ENCODE measurements around the gene FSD1L.

The FSD1L gene

DNA sequence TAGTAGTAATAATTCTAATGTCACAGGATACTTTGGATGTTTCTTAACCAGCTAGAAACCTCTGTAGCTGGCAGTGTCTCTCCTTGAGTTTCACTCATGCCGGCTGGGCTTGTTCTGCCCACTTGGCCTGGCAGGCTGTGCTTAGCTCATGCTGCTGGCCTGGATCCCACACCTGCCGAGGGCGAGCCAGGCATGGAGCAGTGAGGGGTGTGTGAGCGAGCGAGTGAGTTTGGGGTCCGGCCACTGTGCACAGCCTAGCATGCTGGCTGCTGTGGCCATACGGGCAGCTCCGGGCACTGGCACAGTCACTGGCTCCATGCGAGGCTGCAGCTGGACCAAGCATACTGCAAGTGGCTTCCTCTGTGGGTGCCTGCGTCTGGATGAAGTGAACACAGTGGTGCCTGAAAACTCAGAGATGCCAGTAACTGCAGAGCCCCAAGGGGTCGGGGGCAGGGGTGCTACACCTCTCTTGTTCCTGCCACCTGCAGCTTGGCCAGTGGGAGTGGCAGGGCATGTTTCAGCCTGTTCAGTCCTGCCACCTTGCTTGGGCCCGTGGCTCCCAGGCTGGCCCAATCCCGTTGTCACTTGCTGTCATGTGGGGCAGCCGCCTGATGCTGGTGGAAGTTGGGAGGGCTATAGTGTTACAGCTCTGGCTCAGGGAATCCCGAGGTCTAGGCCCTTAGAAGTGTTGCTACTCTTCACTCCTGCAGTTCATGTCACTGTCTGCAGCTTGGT lies 9.9 kb downstream of the FSD1L start:
- no peak overlapping the region for H2BK15ac ChIP-seq (replicated peaks; ENCODE audit: low read depth)
- H3K18ac ChIP-seq (ENCODE audit: low read length) = no peak overlapping the region
- no peak overlapping the region for H2AK5ac ChIP-seq (ENCODE audit: low read length)
- H3K56ac ChIP-seq (ENCODE audit: low read length) = no peak overlapping the region
- H4K8ac ChIP-seq (ENCODE audit: low read depth, low read length) = no peak overlapping the region
- no peak overlapping the region for H3K4ac ChIP-seq (ENCODE audit: low read depth, low read length)
- H3K4me3 ChIP-seq (ENCODE audit: low read length) = no peak overlapping the region
- H3K9ac ChIP-seq (ENCODE audit: low read length) = no peak overlapping the region
- H3K23ac ChIP-seq (ENCODE audit: low read length) = no peak overlapping the region
- no peak overlapping the region for H4K5ac ChIP-seq (ENCODE audit: low read length)
- no peaks in the 10 kb centered on the region for H3K36me3 ChIP-seq (ENCODE audit: control insufficient read depth, insufficient read depth, low read length)
- WGBS (ENCODE audit: extremely low coverage, insufficient coverage, low lambda C conversion rate) = no CpG with 5 or more reads among the region's 15 CpGs
- no peaks in the 10 kb centered on the region for H3K27me3 ChIP-seq (ENCODE audit: insufficient read depth, low read length, poor library complexity)
- peaks cover 18% of the 10 kb centered on the region for H3K79me1 ChIP-seq (ENCODE audit: low read length)
- no peaks in the 10 kb centered on the region for H3K4me1 ChIP-seq (ENCODE audit: control insufficient read depth, low read depth, low read length)
- H3K4me2 ChIP-seq (ENCODE audit: low read length) = no peak overlapping the region
- H3K79me2 ChIP-seq (ENCODE audit: control insufficient read depth, insufficient read depth, low read length) = peaks cover 24% of the 10 kb centered on the region
- peak overlapping the region; percentile 18 for H3K27ac ChIP-seq (ENCODE audit: low read depth, low read length)
- no peak for DNase-seq
- no peak overlapping the region for H2BK120ac ChIP-seq (ENCODE audit: low read depth, low read length)
- H2BK5ac ChIP-seq (ENCODE audit: low read length) = no peak overlapping the region

DNA sequence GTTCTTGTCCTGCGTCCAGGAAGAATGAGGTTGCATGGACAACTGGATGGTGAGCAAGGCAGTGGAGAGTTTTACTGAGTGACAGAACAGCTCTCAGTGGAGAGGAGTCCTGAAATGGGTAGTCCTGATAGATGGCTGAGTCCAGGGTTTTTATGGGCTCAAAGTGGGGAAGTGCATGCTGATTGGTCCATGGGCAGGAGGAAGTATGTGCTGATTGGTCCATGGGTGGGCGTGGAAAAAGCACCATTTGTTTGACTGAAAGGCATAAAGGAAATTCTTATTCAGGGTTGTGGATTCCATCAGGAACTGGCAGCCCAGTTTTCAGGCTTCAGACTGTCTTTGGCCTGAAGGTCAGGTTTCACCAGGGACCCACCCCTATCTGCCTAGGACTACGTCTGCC lies 10.6 kb downstream of the FSD1L start:
- no peak overlapping the region for H4K8ac ChIP-seq (ENCODE audit: low read depth, low read length)
- no peak overlapping the region for H3K18ac ChIP-seq (ENCODE audit: low read length)
- H2BK120ac ChIP-seq (ENCODE audit: low read depth, low read length) = no peak overlapping the region
- H3K27me3 ChIP-seq (ENCODE audit: insufficient read depth, low read length, poor library complexity) = no peaks in the 10 kb centered on the region
- no peak overlapping the region for H2BK15ac ChIP-seq (replicated peaks; ENCODE audit: low read depth)
- no peak overlapping the region for H2AK5ac ChIP-seq (ENCODE audit: low read length)
- no peak overlapping the region for H3K4me2 ChIP-seq (ENCODE audit: low read length)
- peak; percentile 83 for DNase-seq
- peaks cover 20% of the 10 kb centered on the region for H3K79me2 ChIP-seq (ENCODE audit: control insufficient read depth, insufficient read depth, low read length)
- H3K4me3 ChIP-seq (ENCODE audit: low read length) = no peak overlapping the region
- no peak overlapping the region for H3K56ac ChIP-seq (ENCODE audit: low read length)
- no peak overlapping the region for H2BK5ac ChIP-seq (ENCODE audit: low read length)
- H3K4ac ChIP-seq (ENCODE audit: low read depth, low read length) = no peak overlapping the region
- H3K23ac ChIP-seq (ENCODE audit: low read length) = no peak overlapping the region
- H3K79me1 ChIP-seq (ENCODE audit: low read length) = peaks cover 16% of the 10 kb centered on the region
- H3K4me1 ChIP-seq (ENCODE audit: control insufficient read depth, low read depth, low read length) = no peaks in the 10 kb centered on the region
- H3K36me3 ChIP-seq (ENCODE audit: control insufficient read depth, insufficient read depth, low read length) = no peaks in the 10 kb centered on the region
- WGBS (ENCODE audit: extremely low coverage, insufficient coverage, low lambda C conversion rate) = no CpG with 5 or more reads among the region's 3 CpGs
- H4K5ac ChIP-seq (ENCODE audit: low read length) = no peak overlapping the region
- no peak overlapping the region for H3K9ac ChIP-seq (ENCODE audit: low read length)
- H3K27ac ChIP-seq (ENCODE audit: low read depth, low read length) = peak overlapping the region; percentile 18

DNA sequence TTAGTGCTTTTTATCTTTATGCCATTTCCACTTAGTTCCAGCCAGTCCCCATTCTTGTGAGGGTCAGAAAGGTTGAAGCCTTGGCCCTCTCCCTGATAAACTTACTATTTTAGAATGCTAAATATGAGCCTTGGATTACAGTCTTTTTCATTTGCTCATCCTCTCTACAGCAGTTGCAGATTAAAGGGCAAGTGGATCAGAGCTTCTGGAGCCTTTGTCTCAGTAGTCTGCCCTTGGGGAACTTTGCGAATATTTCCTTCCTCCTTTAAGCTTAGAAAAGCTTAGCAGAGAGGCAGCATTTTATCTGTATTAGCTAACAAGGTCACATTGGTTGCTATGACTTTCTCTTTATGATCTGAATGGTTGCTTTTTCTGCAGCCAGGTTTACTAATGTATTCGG lies 11.5 kb downstream of the FSD1L start:
- peak overlapping the region; percentile 26 for H3K27ac ChIP-seq (ENCODE audit: low read depth, low read length)
- H3K4me3 ChIP-seq (ENCODE audit: low read length) = no peak overlapping the region
- H2BK15ac ChIP-seq (replicated peaks; ENCODE audit: low read depth) = no peak overlapping the region
- no peak overlapping the region for H2AK5ac ChIP-seq (ENCODE audit: low read length)
- H4K5ac ChIP-seq (ENCODE audit: low read length) = no peak overlapping the region
- no peak overlapping the region for H3K9ac ChIP-seq (ENCODE audit: low read length)
- DNase-seq = no peak
- no peaks in the 10 kb centered on the region for H3K36me3 ChIP-seq (ENCODE audit: control insufficient read depth, insufficient read depth, low read length)
- H3K56ac ChIP-seq (ENCODE audit: low read length) = no peak overlapping the region
- peaks cover 20% of the 10 kb centered on the region for H3K79me2 ChIP-seq (ENCODE audit: control insufficient read depth, insufficient read depth, low read length)
- H3K23ac ChIP-seq (ENCODE audit: low read length) = no peak overlapping the region
- no peak overlapping the region for H3K18ac ChIP-seq (ENCODE audit: low read length)
- H4K8ac ChIP-seq (ENCODE audit: low read depth, low read length) = no peak overlapping the region
- H3K4ac ChIP-seq (ENCODE audit: low read depth, low read length) = no peak overlapping the region
- H3K4me2 ChIP-seq (ENCODE audit: low read length) = no peak overlapping the region
- no peaks in the 10 kb centered on the region for H3K27me3 ChIP-seq (ENCODE audit: insufficient read depth, low read length, poor library complexity)
- WGBS (ENCODE audit: extremely low coverage, insufficient coverage, low lambda C conversion rate) = no CpG with 5 or more reads among the region's 2 CpGs
- no peak overlapping the region for H2BK5ac ChIP-seq (ENCODE audit: low read length)
- H3K79me1 ChIP-seq (ENCODE audit: low read length) = peaks cover 16% of the 10 kb centered on the region
- no peaks in the 10 kb centered on the region for H3K4me1 ChIP-seq (ENCODE audit: control insufficient read depth, low read depth, low read length)
- H2BK120ac ChIP-seq (ENCODE audit: low read depth, low read length) = no peak overlapping the region

DNA sequence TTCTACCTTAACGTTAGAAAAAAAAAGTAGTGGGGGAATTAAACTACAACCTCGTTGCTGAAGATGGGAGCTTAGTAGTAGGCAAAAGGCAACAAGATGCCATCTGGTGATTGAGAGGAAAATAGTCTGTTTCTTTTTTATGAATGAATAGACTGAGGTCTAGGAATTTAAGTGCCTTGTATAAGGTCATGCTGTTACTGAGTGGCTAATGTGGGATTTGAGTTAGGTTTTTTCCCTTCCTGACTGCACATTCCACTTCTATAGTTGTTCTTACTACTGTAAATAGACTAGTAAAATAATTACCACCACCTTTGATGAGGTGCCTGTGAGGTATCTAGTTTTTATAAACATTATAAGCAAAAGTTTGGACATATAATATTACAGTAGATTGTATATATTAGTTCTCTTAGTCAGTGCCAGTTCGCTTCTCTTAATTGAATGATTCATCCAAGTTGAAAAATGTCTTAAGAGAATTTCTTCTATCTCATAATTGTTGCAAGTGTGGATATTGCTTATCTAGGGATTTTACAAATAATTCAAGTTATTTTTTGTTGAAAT lies 19.1 kb downstream of the FSD1L start:
- no peak overlapping the region for H3K4me2 ChIP-seq (ENCODE audit: low read length)
- H3K4ac ChIP-seq (ENCODE audit: low read depth, low read length) = no peak overlapping the region
- no peaks in the 10 kb centered on the region for H3K27me3 ChIP-seq (ENCODE audit: insufficient read depth, low read length, poor library complexity)
- H3K79me2 ChIP-seq (ENCODE audit: control insufficient read depth, insufficient read depth, low read length) = no peaks in the 10 kb centered on the region
- no peaks in the 10 kb centered on the region for H3K36me3 ChIP-seq (ENCODE audit: control insufficient read depth, insufficient read depth, low read length)
- H2BK120ac ChIP-seq (ENCODE audit: low read depth, low read length) = no peak overlapping the region
- H2AK5ac ChIP-seq (ENCODE audit: low read length) = no peak overlapping the region
- no peak overlapping the region for H4K8ac ChIP-seq (ENCODE audit: low read depth, low read length)
- H3K23ac ChIP-seq (ENCODE audit: low read length) = no peak overlapping the region
- WGBS (ENCODE audit: extremely low coverage, insufficient coverage, low lambda C conversion rate) = no CpG with 5 or more reads among the region's 3 CpGs
- peaks cover 2% of the 10 kb centered on the region for H3K79me1 ChIP-seq (ENCODE audit: low read length)
- no peak overlapping the region for H3K56ac ChIP-seq (ENCODE audit: low read length)
- no peak overlapping the region for H2BK5ac ChIP-seq (ENCODE audit: low read length)
- H3K4me1 ChIP-seq (ENCODE audit: control insufficient read depth, low read depth, low read length) = no peaks in the 10 kb centered on the region
- no peak overlapping the region for H4K5ac ChIP-seq (ENCODE audit: low read length)
- no peak overlapping the region for H3K18ac ChIP-seq (ENCODE audit: low read length)
- H3K9ac ChIP-seq (ENCODE audit: low read length) = no peak overlapping the region
- DNase-seq = no peak
- no peak overlapping the region for H2BK15ac ChIP-seq (replicated peaks; ENCODE audit: low read depth)
- no peak overlapping the region for H3K4me3 ChIP-seq (ENCODE audit: low read length)
- H3K27ac ChIP-seq (ENCODE audit: low read depth, low read length) = no peak overlapping the region

DNA sequence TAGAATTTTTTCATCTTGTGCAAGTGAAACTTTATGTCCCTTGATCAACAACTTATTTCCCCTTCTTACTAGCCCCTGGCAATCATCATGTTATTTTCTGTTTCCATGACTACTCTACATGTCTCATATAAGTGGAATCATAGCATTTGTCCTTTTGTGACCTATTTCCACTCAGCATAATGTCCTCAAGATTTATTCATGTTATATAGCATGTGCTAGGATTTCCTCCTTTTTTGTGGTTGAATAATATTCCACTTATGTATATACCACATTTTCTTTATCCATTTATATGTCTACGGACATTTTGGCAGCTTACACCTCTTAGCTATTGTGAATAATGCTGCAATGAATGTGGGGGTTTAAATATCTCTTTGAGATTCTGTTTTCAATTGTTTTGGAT lies 21.0 kb downstream of the FSD1L start:
- no peak overlapping the region for H4K8ac ChIP-seq (ENCODE audit: low read depth, low read length)
- H3K27me3 ChIP-seq (ENCODE audit: insufficient read depth, low read length, poor library complexity) = no peaks in the 10 kb centered on the region
- H3K79me2 ChIP-seq (ENCODE audit: control insufficient read depth, insufficient read depth, low read length) = no peaks in the 10 kb centered on the region
- H3K18ac ChIP-seq (ENCODE audit: low read length) = no peak overlapping the region
- no CpG with 5 or more reads among the region's 1 CpG for WGBS (ENCODE audit: extremely low coverage, insufficient coverage, low lambda C conversion rate)
- H2BK120ac ChIP-seq (ENCODE audit: low read depth, low read length) = no peak overlapping the region
- H2AK5ac ChIP-seq (ENCODE audit: low read length) = no peak overlapping the region
- no peak overlapping the region for H3K4ac ChIP-seq (ENCODE audit: low read depth, low read length)
- H3K4me1 ChIP-seq (ENCODE audit: control insufficient read depth, low read depth, low read length) = no peaks in the 10 kb centered on the region
- H3K36me3 ChIP-seq (ENCODE audit: control insufficient read depth, insufficient read depth, low read length) = no peaks in the 10 kb centered on the region
- H2BK15ac ChIP-seq (replicated peaks; ENCODE audit: low read depth) = no peak overlapping the region
- no peak overlapping the region for H4K5ac ChIP-seq (ENCODE audit: low read length)
- no peak overlapping the region for H3K4me3 ChIP-seq (ENCODE audit: low read length)
- no peak overlapping the region for H3K23ac ChIP-seq (ENCODE audit: low read length)
- H3K79me1 ChIP-seq (ENCODE audit: low read length) = peaks cover 2% of the 10 kb centered on the region
- no peak overlapping the region for H3K56ac ChIP-seq (ENCODE audit: low read length)
- no peak overlapping the region for H3K9ac ChIP-seq (ENCODE audit: low read length)
- H3K27ac ChIP-seq (ENCODE audit: low read depth, low read length) = no peak overlapping the region
- no peak overlapping the region for H3K4me2 ChIP-seq (ENCODE audit: low read length)
- no peak for DNase-seq
- H2BK5ac ChIP-seq (ENCODE audit: low read length) = no peak overlapping the region

DNA sequence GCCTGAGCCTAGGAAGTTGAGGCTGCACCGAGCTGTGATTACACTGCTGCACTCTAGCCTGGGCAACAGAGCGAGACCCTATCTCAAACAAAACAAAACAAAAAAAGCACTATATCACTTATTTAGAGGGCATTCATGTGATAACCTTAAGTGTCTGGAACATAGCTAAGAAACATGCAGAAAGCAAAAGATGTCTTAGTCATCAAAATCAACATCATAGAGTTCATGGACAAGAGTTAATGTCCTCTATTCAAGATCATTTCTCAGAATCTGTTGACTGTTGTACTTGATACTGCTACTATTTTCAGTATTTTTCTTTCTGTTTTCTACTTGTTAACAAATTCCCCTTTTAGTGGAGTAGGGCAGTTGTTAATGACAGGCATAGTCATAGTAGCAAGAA lies 25.4 kb downstream of the FSD1L start:
- WGBS (ENCODE audit: extremely low coverage, insufficient coverage, low lambda C conversion rate) = no CpG with 5 or more reads among the region's 2 CpGs
- no peak for DNase-seq
- no peak overlapping the region for H3K56ac ChIP-seq (ENCODE audit: low read length)
- H3K27ac ChIP-seq (ENCODE audit: low read depth, low read length) = no peak overlapping the region
- no peaks in the 10 kb centered on the region for H3K36me3 ChIP-seq (ENCODE audit: control insufficient read depth, insufficient read depth, low read length)
- H3K4me1 ChIP-seq (ENCODE audit: control insufficient read depth, low read depth, low read length) = no peaks in the 10 kb centered on the region
- H2BK120ac ChIP-seq (ENCODE audit: low read depth, low read length) = no peak overlapping the region
- H3K18ac ChIP-seq (ENCODE audit: low read length) = no peak overlapping the region
- H3K4me3 ChIP-seq (ENCODE audit: low read length) = no peak overlapping the region
- H3K79me1 ChIP-seq (ENCODE audit: low read length) = peaks cover 2% of the 10 kb centered on the region
- H2AK5ac ChIP-seq (ENCODE audit: low read length) = no peak overlapping the region
- H3K23ac ChIP-seq (ENCODE audit: low read length) = no peak overlapping the region
- no peak overlapping the region for H4K8ac ChIP-seq (ENCODE audit: low read depth, low read length)
- no peak overlapping the region for H3K4me2 ChIP-seq (ENCODE audit: low read length)
- no peak overlapping the region for H2BK15ac ChIP-seq (replicated peaks; ENCODE audit: low read depth)
- no peak overlapping the region for H3K9ac ChIP-seq (ENCODE audit: low read length)
- no peak overlapping the region for H4K5ac ChIP-seq (ENCODE audit: low read length)
- H3K4ac ChIP-seq (ENCODE audit: low read depth, low read length) = no peak overlapping the region
- H2BK5ac ChIP-seq (ENCODE audit: low read length) = no peak overlapping the region
- no peaks in the 10 kb centered on the region for H3K27me3 ChIP-seq (ENCODE audit: insufficient read depth, low read length, poor library complexity)
- H3K79me2 ChIP-seq (ENCODE audit: control insufficient read depth, insufficient read depth, low read length) = no peaks in the 10 kb centered on the region
